Globus pallidus (tissue), 1 donor: Measurements from ENCODE around the gene LST1.

Source experiments
- DNase-seq: peaks from one replicate; pipeline ENCODE4 v3.0.0-alpha.2; 2015; ENCODE audit warnings: low spot score

The LST1 gene

DNA sequence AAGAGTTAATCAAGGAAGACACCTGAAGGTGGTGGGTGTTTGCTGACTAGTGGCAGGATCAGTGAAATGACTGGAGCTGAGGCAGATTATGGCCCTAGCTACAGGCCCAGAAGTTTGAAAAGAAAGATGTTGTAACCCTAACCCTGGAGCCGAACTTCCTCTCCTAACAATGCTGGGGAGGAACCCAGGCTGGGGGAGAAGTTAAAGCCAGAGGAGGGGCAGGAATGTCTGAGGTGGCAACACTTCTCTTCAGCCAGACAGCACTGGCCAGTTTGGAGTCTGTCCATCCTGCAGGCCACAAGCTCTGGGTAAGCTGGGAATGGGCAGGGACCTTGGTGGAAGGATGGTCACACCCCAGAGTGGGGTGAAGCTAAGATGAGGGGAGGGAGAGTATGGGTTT is at the start of gene LST1:
TSS of gene LST1 (plus strand) at position 270 of the 400 bp plus-strand sequence. CDS start 1,023 bp downstream, outside the sequence.
- DNase-seq, result peak; percentile 50

DNA sequence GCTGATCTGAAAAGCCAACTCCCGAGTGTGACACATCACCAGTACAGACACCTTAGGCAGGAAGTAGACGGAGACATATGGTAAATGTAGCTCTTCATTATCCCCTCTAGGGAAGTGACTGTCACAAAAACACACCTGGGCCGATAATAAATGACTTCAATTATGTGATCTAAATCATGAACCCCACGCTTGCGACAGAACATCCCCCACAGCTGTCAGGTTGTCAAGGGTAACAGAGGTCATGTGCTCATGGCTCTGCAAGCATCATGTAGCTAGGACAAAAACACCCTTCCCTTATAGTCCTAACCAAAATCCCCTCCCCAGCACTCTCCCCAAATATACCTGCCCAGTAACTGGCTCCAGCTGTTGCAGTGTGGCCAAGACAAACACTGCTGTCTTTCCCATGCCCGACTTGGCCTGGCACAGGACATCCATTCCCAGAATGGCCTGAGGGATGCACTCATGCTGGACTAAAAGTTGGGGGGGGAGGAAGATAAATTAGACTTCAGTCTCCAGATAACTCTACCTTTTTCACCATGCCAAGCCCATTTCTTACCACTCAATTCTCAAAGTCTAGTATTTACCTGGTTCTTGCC is 47.2 kb upstream of the LST1 start:
- no peak for DNase-seq

DNA sequence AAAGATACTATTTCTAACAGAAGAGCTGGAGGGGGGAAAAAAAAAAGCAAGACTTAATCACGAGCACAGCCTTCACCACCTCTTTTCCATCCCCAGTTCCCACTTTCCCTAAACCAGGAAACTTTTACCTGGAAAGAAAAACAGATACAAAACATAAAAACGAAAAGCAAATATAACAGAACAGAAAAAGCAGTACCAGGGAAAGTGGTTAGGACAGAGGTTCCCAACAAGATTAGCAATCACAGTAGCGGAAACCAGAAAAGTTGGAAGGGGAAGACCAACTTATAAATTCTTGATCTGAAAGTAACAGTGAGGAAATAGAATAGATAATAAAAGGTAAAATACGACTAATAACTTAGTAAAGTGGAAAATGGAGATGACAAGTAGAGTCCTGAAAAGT is 45.4 kb upstream of the LST1 start:
- no peak for DNase-seq

DNA sequence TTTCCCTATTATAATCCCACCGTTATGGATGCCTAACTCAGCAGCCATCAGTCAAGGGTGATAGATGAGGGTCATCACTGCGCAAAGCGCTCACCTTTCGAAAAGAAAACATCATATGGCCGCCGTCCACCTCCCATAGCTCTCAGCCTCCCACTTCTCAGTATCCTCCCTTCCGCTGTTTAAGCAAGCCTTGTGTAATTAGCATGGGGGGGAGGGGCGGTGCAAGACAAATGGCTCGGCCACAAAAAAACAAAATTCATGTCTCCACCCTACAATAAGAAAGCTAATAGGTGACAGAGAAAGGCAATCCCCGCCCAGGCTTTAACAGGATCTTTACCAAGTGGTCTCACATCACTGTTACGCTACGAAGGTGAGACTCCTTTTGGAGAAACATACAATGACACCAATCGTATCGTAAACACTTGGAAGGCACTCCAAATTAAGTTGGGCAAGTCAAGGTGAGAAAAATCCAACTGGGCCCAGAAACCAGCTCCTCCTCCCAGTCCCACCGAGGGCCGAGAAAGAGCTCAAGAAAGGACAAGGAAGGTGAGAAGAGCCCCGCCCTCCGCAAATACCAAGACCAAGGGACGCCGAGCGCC is 44.9 kb upstream of the LST1 start:
- no peak for DNase-seq

DNA sequence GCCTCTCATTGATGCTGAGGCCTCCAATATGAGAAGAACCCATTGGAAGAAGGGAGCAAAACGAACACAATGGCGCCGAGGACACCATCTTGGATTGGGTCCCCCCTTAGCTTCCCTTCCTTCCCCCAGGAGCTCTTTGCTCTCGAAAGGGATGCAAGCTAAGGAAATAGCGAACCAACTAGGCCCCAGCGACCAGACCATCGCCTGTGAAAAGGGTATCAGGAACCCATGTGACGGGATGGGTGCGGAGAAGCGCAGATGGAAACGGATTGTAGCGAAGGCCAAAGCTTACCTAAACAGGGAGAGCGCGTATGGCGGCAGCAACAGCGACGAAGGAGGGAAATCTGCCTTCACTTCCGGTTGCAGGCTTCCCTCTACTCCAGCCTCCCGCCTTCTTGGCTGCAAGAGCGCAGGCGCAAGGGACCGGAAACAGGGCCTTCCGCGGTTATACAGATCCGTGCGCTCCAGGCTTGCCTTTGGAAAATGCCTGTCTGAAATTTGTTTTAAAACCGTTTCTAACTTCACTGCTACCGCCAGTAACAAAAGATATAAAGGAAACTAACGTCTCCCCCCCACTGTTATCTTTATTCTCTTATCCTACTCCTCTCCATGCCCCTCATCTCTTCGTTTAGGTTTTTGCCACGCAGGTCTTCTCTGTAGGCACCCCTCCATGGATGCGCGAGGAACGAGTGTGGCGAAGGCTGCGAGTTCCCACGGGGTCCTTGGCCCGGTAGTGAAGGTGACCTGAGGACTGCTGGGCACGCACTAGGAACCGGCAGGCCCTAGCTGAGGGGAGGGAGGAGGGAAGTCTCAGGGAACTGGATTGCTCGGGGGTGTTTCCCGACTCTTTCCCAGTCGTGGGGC is 44.2 kb upstream of the LST1 start, which contains the start of gene DDX39B:
TSS of gene DDX39B (minus strand) at position 346 of the 864 bp plus-strand sequence. CDS start 1,471 bp downstream, outside the sequence.
- peak; percentile 98 for DNase-seq

DNA sequence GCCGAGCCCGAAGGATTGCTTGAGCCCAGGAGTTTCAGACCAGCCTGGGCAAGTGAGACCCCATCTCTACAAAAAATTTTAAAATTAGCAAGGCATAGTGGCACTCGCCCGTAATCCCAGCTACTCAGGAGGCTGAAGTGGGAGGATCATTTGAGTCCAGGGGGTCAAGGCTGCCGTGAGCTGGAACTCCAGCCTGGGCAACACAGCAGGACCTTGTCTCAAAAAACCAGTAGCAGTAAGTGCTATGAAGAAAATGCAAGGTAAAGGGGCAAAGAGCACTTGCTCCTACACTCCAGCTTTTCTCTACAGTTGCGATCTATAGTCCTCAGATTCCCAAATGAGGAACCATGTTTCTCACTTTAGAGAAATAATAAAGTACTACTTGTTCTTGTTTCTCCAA is 42.4 kb upstream of the LST1 start:
- DNase-seq, result no peak

DNA sequence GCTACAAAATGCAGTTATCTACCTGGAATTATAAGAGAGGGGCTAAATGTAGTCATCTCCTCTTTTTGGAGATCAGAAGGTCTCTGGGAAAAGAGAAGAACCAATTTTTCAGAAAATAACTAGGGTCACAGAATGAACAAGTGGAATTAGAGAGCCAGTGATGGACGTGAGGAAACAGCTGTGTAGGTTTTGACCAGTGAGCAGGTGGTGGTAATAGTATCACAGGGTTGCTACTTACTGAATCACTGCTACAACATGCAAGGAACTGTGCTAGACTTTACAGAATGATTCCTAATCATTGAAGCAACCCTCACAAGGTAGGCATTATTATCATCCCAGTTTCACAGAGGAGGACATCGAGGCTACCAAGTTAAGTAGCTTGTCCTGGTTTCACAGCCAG is 41.4 kb upstream of the LST1 start:
- no peak for DNase-seq

DNA sequence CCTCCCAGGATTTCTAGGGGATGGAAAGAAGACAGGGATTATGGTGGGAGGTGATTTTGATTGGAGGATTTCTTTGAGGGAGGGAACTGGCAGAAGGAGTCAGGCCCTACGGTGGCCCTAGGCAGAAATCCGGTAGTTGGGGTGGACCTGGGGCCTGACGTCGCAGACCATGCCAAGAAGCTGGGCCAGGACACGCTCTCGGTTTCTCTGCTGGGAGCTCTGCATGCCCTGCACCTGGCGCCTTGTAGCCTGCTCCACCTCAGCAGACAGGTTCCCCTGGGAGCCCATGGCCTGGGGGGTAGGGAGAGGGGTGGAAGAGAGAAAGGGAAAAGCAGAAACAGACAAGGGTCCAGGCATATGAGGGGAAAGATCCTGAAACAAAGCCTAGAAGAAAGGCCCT is 40.8 kb upstream of the LST1 start:
- DNase-seq, result no peak

DNA sequence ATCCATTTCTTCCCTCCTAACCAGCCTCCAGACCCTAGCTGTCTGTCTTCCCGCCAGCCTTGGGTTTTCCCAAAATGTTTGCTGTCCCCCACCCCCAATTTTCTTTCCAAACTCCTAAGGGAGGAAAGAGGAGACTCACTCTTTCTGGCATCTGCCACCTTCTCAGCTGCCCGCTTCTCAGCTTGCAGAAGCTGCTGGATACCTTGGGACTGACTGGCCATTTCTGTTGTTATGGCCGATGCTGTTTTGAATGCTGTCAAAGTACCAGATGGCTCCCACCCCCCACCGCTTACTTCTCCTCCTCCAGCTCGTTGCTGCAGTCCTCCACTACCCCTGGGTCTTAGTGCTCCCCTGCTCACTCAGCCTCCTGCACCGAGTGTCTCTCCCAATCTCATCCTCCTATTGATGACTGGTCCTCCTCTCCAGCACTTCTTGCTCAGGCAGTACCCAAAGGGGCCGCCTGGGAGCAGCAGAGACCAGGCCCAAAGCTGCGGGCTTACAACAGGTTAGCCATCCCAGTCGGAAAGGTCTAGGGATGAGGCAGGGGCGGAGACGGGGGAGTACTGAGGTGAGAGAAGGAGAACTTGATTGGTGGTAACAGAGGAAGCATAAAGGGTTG is 39.6 kb upstream of the LST1 start, which contains the start of gene ATP6V1G2:
TSS of gene ATP6V1G2 (minus strand) at position 270 of the 619 bp plus-strand sequence. CDS start at position 221, 49 bp downstream.
- DNase-seq, result peak; percentile 92

DNA sequence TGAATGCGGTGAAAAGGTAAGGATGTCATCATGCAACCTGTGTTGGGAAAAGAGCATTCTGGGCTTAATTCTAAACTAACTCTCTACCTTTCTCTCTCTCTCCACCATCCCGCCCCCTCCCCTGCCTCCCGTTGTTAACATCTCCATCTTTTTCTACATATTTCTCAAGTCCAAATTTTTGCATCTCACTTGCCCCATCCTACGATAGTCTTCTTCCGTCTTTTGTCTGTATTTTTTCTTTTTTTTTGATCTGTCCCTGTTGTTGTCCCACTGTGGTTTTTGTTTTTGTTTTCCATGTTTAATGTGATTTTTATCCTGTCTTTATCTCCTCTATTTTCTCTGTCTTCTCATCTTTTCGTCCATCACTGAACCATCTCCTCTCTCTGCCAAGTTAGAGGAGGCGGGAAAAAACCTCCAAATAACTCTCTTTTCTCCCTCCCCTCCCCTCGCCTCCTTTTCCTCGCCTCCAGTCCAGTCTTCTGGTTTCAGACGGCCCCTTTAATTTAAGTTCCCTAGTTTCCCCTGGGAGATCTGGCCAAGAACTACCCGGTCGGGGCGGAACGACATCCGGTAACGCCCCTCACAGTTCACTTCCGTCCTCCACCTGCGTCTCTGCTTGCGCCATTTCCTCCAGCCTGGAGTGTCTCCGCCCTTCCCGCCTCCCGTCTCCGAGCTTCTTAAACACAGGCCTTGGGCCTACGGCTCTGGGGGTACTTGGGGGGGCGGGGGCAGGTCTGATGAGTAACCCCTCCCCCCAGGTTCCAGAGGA is 38.9 kb upstream of the LST1 start, which contains the start of gene NFKBIL1:
TSS of gene NFKBIL1 (plus strand) at position 651 of the 769 bp plus-strand sequence. CDS start at position 738, 87 bp downstream.
- DNase-seq, result peak; percentile 97

DNA sequence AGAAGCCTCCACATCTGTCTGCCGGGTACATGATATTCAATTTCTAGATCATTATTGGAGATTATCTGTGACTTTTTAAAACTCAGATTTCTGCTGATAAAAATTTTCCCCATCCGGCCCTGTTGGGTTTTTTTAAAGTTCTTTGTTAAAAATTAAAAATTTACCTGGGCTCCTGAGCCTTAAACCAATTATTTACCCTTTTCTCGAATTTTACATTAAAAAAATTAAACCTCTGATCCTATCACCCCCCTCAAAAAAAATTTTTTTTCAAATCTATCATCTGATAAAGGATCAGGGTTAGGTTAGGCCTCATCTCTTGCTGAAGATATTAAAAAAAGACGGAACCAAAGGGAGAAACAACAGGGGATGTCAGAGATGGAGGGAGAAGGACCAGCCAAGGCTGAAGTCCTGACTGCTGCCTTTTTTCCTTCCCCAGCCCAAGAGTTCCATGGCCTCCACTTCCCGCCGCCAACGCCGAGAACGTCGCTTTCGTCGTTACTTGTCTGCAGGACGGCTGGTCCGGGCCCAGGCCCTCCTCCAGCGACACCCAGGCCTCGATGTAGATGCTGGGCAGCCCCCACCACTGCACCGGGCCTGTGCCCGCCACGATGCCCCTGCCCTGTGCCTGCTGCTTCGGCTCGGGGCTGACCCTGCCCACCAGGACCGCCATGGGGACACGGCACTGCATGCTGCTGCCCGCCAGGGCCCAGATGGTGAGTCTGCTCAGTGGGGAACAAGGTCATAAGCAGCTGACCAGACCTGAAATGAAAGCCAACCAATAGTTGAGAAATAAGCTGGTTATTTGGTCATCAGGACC is 38.1 kb upstream of the LST1 start:
- DNase-seq, result no peak

DNA sequence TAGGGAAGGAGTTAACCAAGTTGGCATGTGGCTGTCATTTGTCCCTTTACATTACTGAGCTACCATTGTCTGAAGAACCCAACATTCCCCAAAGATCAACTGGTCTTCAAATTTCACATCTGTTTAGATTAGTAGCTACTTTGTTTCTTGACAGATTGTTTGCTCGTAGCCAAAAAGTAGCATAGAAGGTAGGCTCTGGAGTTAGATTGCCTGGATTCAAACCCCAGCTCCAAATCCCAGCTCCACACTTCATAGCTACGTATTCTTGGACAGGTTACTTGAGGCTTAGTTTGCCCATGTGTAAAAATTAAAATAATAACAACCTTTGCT is 37.6 kb upstream of the LST1 start:
- no peak for DNase-seq

DNA sequence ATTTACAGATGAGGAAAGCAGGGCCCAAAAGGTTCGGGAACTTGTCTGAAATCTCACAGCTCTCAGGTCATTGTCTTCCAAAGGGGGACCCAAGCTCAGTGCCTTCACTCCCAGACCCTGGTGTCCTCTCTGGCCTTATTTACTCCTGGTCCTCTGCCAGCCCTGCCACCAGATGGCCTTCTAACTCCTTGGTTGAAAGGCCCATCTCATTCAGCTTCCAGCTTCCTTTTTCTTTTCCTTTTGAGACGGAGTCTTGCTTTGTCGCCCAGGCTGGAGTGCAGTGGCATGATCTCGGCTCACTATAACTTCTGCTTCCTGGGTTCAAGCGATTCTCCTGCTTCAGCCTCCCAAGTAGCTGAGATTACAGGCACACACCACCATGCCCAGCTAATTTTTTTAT is 34.7 kb upstream of the LST1 start:
- DNase-seq, result peak; percentile 36

DNA sequence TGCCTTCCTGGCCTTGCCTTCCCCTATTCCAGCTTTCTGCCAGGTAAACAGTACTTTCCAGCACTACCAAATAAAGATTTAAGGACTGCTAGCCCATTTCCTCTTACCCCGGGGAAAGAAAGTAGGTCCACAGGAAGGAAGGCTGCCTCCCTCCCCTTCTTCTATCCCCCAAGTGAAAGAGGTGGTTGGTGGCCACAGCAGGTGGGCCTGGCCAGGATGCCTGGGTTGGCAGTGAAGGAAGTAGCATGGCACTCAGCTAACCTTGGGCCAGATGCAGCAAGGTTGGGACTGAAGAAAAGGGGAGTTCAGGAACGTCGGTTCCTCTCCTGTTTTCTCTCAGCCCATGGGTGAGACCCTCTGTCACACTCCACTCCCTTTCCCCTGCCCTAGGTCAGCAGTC is 29.8 kb upstream of the LST1 start:
- DNase-seq, result no peak

DNA sequence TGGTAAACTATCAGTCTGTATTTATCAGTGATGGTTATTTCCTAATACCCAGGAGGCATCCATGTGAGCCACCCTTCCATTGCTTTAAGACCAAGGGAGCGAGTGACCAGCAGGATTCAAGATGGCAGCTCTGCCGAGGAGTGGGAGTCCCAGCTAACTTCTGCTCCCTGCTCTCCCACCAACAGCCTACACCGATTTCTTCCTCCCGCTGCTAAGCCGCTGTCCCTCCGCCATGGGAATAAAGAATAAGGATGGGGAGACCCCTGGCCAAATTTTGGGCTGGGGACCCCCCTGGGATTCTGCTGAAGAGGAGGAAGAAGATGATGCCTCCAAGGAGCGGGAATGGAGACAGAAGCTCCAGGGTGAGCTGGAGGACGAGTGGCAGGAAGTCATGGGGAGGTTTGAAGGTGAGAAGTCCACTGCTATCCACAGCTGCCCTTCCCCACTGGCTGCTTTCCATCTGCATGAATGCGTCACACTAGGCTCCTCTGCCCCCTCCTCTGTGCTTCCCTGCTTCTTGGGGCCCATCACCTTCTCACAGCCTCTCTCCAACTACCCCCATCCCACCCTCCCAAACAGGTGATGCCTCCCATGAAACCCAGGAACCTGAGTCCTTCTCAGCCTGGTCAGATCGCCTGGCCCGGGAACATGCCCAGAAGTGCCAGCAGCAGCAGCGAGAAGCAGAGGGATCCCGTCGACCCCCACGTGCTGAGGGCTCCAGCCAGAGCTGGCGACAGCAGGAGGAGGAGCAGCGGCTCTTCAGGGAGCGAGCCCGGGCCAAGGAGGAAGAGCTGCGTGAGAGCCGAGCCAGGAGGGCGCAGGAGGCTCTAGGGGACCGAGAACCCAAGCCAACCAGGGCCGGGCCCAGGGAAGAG is 28.4 kb upstream of the LST1 start:
- DNase-seq, result no peak

DNA sequence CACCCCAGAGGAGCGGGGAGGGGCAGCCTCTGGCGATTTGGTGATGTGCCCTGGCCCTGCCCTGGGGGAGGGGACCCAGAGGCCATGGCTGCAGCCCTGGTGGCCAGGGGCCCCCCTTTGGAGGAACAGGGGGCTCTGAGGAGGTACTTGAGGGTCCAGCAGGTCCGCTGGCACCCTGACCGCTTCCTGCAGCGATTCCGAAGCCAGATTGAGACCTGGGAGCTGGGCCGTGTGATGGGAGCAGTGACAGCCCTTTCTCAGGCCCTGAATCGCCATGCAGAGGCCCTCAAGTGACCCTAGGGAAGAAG is 27.8 kb upstream of the LST1 start:
- no peak for DNase-seq

DNA sequence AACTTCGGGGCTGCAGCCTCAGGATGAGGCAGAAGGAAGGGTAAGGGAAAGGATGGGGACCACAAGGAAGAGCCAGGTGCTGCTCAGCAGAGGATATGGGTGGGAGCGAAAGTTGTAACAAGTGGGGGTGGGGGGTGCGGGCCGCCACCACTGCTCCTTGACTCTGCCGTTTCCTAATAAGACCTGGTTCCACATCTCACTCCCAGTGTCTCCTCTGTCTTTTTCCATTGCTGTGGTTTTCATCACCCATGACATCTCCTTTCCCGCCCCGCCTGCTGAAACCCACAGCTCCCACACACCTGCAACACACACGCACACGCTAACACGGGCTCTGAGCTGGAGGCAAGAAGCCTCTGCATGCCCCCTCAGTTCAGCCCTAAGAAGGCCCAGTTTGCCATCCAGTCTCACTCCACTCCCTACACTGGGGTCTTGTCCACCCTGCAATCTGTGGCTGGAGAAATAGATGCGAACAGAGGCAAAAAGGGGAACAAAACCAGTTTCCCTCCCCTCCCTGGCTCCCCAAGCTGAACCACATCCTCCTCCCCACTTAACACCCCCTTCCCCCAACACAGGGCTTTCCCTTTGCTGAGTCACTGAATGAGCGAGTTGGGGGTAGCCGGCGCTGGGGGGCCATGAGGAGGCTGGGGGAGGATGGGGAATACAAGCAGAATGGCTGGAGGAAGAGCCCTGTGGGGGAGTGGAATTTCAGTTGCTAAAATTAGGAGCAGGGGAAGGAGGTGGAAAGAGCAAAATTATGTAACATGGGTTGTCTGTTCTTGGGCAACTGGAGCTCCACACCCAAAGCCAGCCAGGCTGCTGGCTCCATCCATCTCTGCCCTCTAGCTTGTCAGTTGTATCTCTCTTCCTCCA is 27.2 kb upstream of the LST1 start:
- DNase-seq, result peak; percentile 41

DNA sequence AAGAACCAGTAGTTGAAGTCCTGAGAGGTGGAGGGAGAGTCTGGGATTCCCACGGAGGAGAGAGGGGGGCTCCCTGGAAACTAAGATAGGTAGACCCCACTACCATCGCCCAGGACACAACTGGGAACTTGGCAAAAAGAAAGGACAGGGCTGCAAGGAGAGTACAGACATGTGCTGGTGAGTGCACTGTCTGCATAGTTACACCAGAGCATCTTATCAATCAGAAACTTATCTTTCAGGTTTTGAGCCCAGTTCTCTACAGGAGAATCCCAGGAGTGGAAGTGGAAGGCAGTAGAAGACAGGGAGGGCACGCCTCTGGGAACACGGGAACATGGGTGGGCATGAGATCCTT is 26.5 kb upstream of the LST1 start:
- DNase-seq, result no peak
